Measurements from ENCODE around the gene NINL.

NINL gene

DNA sequence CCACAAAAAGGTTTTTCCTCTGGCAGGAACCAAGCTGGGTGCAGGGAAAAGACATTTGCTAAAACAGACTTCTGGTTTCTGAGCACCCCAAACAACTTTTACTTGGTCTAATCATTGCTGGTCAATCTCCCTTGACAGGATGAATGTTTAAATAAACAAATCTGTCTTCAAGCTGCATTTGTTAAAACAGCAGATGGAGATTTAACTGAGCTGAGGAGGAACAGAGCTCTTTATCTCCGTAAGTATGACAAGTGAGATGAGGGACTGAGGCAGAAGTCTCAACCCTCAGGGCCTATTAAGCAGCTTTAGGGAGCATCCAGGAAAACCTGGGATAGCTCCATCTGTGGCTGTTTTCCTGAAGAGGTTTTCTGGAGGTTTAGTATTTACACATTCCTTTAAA, 40.6 kb downstream of the NINL start:
- Histone ChIP-seq H3K4me1 (ENCODE audit: insufficient read depth, poor library complexity, severe bottlenecking) (peaks cover 2% of the 10 kb centered on the region), H3K4me3 (ENCODE audit: severe bottlenecking) (no peak overlapping the region), H3K36me3 (ENCODE audit: low read depth) (no peaks in the 10 kb centered on the region), H3K9me3 (ENCODE audit: severe bottlenecking) (no peaks in the 10 kb centered on the region), H3K27me3 (ENCODE audit: insufficient read depth, poor library complexity, severe bottlenecking) (no peaks in the 10 kb centered on the region), H3K27ac (ENCODE audit: poor library complexity, severe bottlenecking) (no peak overlapping the region)
- no peak for DNase-seq (ENCODE audit: low spot score)
- TF ChIP-seq CTCF (IDR thresholded peaks at IDR 0.05; ENCODE audit: poor library complexity, severe bottlenecking), result no peak
- no peak for ATAC-seq (ENCODE audit: low read depth)

DNA sequence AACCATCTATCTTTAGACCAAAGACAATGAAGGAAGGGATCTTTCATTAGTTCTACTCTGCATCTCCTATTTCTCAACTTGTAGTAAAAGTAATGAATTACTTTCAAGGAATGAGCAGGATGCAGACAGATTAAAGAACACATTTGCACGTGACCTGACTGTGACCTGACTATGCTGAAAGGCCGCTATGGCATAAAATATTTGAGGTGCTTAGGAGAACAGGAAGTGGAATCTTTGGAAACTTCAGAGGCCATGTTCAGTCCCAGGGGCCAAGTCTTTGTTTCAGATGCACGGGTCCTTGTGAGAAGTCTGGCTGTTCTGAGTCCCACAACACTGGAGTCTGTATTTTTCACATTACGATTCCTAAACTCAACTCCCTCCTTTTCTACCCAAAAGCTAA, 41.0 kb downstream of the NINL start:
- no peaks in the 10 kb centered on the region for H3K4me1 ChIP-seq (ENCODE audit: insufficient read depth, poor library complexity, severe bottlenecking)
- no peak for TF ChIP-seq CTCF (IDR thresholded peaks at IDR 0.05; ENCODE audit: poor library complexity, severe bottlenecking)

GRCh38 chr20:25543068-25543467, 42.3 kb downstream of the NINL start:
- no peaks in the 10 kb centered on the region for H3K4me1 ChIP-seq (ENCODE audit: insufficient read depth, poor library complexity, severe bottlenecking)
- DNase-seq (ENCODE audit: low spot score) (no peak), ATAC-seq (ENCODE audit: low read depth) (0 out of 3 replicates have a peak, but pooled peaks have one; percentile 41)
- no peak overlapping the region for H3K27ac ChIP-seq (ENCODE audit: poor library complexity, severe bottlenecking)
- H3K4me3 ChIP-seq (ENCODE audit: severe bottlenecking), result no peak overlapping the region
- no peaks in the 10 kb centered on the region for H3K27me3 ChIP-seq (ENCODE audit: insufficient read depth, poor library complexity, severe bottlenecking)
- TF ChIP-seq CTCF (IDR thresholded peaks at IDR 0.05; ENCODE audit: poor library complexity, severe bottlenecking), result no peak
- no peaks in the 10 kb centered on the region for H3K9me3 ChIP-seq (ENCODE audit: severe bottlenecking)
- H3K36me3 ChIP-seq (ENCODE audit: low read depth), result no peaks in the 10 kb centered on the region

More for the DNA sequence above, 41.0 kb downstream of the NINL start:
- ATAC-seq (ENCODE audit: low read depth) (no peak), DNase-seq (ENCODE audit: low spot score) (no peak)
- no peak overlapping the region for H3K27ac ChIP-seq (ENCODE audit: poor library complexity, severe bottlenecking)
- H3K4me3 ChIP-seq (ENCODE audit: severe bottlenecking), result no peak overlapping the region
- H3K36me3 ChIP-seq (ENCODE audit: low read depth), result no peaks in the 10 kb centered on the region
- H3K27me3 ChIP-seq (ENCODE audit: insufficient read depth, poor library complexity, severe bottlenecking), result no peaks in the 10 kb centered on the region
- no peaks in the 10 kb centered on the region for H3K9me3 ChIP-seq (ENCODE audit: severe bottlenecking)

- H3K9me3 ChIP-seq (ENCODE audit: severe bottlenecking), result no peaks in the 10 kb centered on the region
- no peaks in the 10 kb centered on the region for H3K4me1 ChIP-seq (ENCODE audit: insufficient read depth, poor library complexity, severe bottlenecking)
- ATAC-seq (ENCODE audit: low read depth) (no peak), DNase-seq (ENCODE audit: low spot score) (no peak)
- no peak overlapping the region for H3K27ac ChIP-seq (ENCODE audit: poor library complexity, severe bottlenecking)
- no peaks in the 10 kb centered on the region for H3K36me3 ChIP-seq (ENCODE audit: low read depth)
- H3K27me3 ChIP-seq (ENCODE audit: insufficient read depth, poor library complexity, severe bottlenecking), result no peaks in the 10 kb centered on the region
- TF ChIP-seq CTCF (IDR thresholded peaks at IDR 0.05; ENCODE audit: poor library complexity, severe bottlenecking), result no peak
- H3K4me3 ChIP-seq (ENCODE audit: severe bottlenecking), result no peak overlapping the region
Measured at GRCh38 chr20:25541676-25542075, 43.7 kb downstream of the NINL start.

DNA sequence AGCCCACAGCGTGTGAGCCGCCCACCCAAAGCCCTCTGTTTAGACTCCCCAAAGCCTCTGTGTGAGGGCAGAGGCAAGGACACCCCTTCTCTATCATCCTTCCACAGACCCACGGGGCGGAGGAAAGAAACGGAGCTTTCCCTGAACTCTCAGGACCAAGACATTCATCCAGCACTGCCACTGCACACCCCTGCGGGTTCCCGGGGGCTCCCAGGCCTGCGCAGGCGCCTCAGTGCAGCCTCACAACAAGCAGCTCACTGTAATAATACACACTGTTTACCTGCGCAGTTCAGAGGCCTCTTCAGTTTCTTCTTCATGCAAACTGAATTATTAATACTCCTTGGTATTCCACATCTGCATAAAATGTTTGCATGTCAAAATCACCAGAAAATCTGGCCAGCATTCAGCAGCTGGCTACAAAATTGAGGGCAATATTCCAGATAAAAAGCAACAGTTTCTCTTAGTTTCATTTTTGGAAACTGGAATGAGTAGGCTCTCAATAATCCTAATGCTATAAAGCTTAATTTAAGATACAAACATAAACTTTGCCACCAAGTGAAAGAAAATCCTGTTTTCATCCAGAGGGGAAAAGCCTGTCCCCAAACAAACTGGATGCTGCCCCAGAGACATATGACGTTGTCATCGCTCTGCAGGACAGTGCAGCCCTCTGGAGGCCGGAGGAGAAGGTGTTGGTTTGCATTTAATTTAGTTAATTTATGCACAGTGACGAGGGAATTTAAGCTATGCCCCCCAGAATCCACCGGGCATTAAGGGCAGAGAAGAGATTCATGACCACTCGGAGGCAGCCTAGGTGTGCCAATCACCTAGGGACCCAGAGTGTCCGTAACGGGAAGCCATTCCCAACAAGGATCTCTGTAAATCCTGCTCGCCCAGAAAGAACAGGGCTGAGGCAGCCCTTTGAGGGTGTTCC, 45.3 kb downstream of the NINL start:
- H3K4me3 ChIP-seq (ENCODE audit: severe bottlenecking), result no peak overlapping the region
- TF ChIP-seq CTCF (IDR thresholded peaks at IDR 0.05; ENCODE audit: poor library complexity, severe bottlenecking), result peak; percentile 54
- no peak overlapping the region for H3K27ac ChIP-seq (ENCODE audit: poor library complexity, severe bottlenecking)
- no peak for DNase-seq (ENCODE audit: low spot score)
- H3K9me3 ChIP-seq (ENCODE audit: severe bottlenecking), result no peaks in the 10 kb centered on the region
- H3K36me3 ChIP-seq (ENCODE audit: low read depth), result no peaks in the 10 kb centered on the region
- ATAC-seq (ENCODE audit: low read depth), result peak; percentile 49; the same call in 2 of the 3 replicates
- no peaks in the 10 kb centered on the region for H3K4me1 ChIP-seq (ENCODE audit: insufficient read depth, poor library complexity, severe bottlenecking)
- H3K27me3 ChIP-seq (ENCODE audit: insufficient read depth, poor library complexity, severe bottlenecking), result no peaks in the 10 kb centered on the region

All from RWPE2 (cell line).